VCaP (cell line): ENCODE results near the gene BMPR1B.

Experiments used
- H3K27ac ChIP-seq: fragments of 450-650 bp; 2 replicates; pipeline ENCODE4 v1.5.1; 2017
- TF ChIP-seq, protein P1 (sequence below): fragments of 450-650 bp; conservative IDR thresholded peaks from 2 replicates; pipeline ENCODE4 v1.5.1; 2017; ENCODE audit warnings: mild to moderate bottlenecking, moderate library complexity

The BMPR1B gene

DNA sequence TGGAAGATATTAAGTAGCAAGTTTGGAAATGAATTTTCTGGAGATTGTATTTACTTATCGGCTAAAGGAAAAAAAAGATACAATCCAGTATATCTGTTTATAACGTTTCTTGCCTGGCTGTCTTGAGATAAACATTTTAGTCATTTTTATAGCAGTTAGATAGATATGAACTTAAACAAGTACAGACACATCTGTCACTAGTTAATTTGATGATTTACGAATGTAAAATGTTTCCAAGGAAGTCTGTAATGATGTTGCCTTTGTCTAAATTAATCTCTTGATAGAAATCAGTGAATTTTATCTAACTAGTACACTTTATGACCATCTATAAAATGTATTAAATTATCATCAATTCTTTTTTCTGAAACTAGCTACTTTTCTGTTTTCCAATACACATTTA lies 5.7 kb downstream of the BMPR1B start:
- TF ChIP-seq, protein P1, sequence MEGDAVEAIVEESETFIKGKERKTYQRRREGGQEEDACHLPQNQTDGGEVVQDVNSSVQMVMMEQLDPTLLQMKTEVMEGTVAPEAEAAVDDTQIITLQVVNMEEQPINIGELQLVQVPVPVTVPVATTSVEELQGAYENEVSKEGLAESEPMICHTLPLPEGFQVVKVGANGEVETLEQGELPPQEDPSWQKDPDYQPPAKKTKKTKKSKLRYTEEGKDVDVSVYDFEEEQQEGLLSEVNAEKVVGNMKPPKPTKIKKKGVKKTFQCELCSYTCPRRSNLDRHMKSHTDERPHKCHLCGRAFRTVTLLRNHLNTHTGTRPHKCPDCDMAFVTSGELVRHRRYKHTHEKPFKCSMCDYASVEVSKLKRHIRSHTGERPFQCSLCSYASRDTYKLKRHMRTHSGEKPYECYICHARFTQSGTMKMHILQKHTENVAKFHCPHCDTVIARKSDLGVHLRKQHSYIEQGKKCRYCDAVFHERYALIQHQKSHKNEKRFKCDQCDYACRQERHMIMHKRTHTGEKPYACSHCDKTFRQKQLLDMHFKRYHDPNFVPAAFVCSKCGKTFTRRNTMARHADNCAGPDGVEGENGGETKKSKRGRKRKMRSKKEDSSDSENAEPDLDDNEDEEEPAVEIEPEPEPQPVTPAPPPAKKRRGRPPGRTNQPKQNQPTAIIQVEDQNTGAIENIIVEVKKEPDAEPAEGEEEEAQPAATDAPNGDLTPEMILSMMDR: no peak
- peak overlapping the region; percentile 99 for H3K27ac ChIP-seq

DNA sequence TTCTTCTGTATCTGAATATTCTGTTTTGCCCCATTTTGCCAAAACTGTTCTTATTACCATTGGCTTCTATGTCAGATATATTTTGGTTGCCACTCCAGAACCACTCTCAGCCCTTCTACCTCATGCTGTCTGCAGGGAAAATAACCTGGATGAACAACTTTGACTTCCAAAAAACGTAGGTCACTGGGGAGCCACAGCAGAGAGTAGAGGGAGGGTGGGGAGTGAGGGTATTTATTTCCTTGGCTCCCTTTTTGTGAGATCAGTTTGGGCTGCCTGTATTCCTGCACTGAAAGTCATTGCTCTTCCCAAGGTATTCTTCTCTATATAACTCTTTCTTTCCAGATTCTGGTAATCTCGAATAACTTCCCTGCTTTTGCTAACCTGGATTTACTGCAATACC lies 6.3 kb downstream of the BMPR1B start:
- peak overlapping the region; percentile 99 for H3K27ac ChIP-seq
- TF ChIP-seq, protein P1: no peak

DNA sequence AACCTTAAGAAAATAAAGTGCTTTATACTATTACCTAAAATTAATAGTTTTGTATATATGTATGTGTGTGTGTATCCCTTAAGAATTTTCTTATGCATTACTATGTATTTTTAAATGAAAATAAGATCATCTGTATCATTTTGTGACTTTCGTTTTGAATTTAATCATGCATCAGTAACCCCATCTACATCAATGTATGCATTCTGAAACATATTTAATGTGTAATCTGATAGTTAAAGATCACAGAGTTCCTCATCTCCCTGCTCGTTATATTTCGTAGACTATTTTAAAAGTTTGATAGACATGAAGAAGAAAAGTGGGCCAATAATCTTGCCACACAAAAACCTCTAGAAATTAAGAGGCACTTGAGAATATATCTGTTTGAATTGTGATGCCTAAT lies 7.4 kb downstream of the BMPR1B start:
- TF ChIP-seq, protein P1: no peak
- H3K27ac ChIP-seq: peak overlapping the region; percentile 6; the same call in 1 of the 2 replicates

DNA sequence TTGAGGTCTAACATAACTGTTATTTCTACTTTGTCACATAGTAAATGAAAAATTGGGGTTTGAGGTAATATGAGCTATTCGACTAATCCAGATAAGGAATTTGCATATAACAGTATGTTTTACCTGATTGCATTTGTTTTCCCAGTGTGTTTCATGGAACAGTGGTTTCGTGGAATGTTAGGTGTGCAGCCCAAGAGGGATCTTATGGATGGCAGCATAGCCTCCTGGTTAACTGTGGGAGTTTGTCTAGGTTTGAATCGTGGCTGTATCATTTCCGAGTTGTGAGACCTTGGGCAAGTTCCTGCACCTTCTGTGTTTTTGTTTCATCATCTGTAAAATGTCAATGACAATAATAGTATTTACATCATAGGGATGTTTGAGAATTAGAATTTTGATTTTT lies 7.9 kb downstream of the BMPR1B start:
- peak overlapping the region; percentile 6; the same call in 1 of the 2 replicates for H3K27ac ChIP-seq
- TF ChIP-seq, protein P1: no peak

DNA sequence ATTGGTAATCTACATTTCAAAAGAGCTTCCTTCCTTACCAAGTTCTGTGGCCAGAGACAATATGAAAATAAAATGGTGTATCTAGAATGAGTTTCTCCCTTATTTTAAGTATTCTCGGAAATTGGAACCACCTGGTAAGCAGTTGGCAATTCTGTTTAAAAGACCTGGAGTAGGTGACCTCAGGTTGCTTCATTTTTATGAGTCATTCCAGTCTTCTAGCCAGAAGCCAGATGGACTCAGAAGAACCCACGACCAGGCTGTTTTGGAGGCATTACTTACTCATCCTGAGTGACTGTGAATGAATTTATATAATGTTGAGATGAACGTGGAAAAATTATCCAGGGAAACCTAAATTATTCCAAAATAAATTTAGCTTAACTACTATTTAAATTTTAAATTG lies 9.1 kb downstream of the BMPR1B start:
- TF ChIP-seq, protein P1: no peak
- H3K27ac ChIP-seq: no peak overlapping the region

DNA sequence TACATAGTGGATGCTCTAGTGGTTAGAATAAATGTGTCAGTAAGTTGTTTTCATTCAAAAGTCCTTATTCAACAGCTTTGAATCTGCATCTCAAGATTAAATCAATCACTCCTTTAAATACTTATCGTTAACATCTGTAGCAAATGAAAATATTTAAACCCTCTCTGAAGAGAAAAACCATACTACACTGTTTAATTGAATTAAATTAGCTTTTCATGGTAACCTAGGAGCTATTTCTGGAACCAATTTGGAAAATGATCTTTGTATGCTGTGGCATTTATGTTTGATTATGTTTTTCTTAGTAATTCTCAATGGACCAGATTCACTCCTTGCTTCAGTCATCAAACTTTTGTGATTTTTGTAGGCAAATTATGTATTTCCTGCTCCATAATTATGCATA lies 9.7 kb downstream of the BMPR1B start:
- TF ChIP-seq, protein P1: no peak
- no peak overlapping the region for H3K27ac ChIP-seq

DNA sequence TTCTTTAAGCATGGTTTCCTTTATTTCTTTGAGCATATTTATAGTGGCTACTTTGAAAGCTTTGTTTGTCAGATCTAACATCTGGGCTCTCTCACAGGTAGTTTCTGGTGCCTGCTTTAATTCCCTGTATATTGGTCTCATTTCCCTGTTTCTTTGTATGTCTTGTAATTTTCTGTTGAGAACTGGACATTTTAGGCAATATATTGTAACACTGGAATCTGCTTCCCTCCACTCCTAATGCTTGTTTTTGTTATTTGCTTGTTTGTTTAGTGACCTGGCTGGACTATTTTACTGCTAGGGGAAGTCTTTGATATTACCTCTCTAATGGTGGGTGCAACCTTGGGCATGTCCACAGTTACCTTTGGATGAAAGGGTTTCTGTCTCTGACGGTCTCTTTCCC lies 25.0 kb downstream of the BMPR1B start:
- peak overlapping the region; percentile 61 for H3K27ac ChIP-seq
- TF ChIP-seq, protein P1: no peak

DNA sequence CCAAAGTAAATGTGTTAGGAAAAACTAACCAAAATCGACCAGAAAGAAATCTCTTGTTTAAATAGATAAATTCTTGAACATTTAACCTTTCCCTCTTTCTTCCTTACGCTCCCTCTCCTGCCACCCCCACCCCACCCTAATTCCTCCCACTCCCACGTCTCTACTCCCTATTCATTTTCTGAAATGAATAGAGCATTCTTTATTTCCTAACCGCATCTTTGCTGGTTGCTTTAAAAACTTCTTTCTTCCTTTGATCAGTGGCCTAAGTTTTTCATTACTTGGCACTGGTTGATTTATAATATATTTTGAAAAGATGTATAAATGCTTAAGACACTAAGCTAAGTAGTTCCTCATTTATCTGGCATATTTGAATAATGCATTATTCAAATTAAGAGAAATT lies 33.9 kb downstream of the BMPR1B start:
- no peak overlapping the region for H3K27ac ChIP-seq
- TF ChIP-seq, protein P1: no peak
